GM21390 (cell line): ENCODE results near the gene KCNG4.
A peak's percentile ranks its signal among the peaks of the same experiment; 100 is the strongest.

ENCODE experiments used
- ATAC-seq: cut with Tn5 transposase; IDR thresholded peaks from one replicate; pipeline ENCODE4 v1.9.1; 2021; ENCODE audit not compliant: unreplicated experiment

The KCNG4 gene

DNA sequence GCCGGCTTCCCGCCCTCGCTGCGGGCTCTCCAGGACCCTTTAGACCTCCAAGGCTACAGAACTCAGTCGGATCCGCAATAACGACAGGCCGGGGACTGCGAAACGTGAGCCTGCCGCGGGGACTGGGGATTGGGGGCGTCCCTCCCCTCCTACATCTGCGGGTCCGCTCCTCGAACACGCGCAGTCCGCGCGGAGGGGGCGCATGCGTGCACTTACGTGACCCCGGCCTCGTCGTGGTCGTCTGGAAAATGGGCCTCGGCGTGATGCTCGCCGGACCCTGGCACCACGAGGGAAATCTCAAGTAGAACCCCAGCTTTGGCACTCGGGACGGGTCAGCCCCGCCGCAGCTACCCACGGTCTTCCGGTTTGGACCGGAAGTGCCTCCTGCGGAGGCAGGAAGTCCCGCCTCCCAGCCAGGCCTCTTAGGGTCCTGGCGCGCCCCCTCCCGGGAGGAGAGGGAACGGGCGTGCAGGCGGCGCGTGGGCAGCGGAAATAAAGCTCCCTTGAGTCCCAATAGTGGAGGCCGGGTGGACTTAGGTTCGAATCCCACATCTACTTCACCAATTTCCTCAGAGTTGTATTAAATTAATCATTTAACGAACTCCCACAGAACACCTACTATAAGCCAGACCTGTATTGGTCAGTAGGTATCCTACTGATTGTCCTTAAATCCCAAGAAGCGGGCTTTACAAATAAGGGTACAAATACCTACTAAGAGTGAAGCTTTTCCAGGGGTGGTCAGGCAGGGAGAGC is 53.0 kb downstream of the KCNG4 start, which contains the start of gene TAF1C:
Gene TAF1C, minus strand, starts transcription at position 373 of the 753 bp plus-strand sequence. CDS start 2,069 bp downstream, outside the sequence.
- peak; percentile 96 for ATAC-seq

DNA sequence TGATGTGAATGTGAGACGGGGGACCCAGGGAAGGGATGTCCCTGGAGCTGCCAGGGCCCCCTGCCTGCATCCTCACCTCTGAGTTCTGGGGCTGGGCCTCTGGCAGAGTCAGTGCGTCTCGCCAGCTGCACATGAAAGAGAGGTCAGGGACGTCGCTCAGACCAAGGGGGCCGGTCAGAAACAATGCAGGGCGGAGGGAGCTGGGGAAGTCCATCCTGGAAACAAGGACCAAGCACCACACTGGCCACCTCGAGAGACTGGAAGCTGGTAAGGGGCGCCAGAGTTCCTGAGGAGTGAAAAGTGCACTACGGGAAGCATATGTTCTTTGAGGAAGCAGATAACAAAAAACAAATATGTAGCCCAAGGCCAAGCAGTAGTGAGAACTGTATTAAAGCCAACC is 55.0 kb downstream of the KCNG4 start:
- ATAC-seq = no peak

DNA sequence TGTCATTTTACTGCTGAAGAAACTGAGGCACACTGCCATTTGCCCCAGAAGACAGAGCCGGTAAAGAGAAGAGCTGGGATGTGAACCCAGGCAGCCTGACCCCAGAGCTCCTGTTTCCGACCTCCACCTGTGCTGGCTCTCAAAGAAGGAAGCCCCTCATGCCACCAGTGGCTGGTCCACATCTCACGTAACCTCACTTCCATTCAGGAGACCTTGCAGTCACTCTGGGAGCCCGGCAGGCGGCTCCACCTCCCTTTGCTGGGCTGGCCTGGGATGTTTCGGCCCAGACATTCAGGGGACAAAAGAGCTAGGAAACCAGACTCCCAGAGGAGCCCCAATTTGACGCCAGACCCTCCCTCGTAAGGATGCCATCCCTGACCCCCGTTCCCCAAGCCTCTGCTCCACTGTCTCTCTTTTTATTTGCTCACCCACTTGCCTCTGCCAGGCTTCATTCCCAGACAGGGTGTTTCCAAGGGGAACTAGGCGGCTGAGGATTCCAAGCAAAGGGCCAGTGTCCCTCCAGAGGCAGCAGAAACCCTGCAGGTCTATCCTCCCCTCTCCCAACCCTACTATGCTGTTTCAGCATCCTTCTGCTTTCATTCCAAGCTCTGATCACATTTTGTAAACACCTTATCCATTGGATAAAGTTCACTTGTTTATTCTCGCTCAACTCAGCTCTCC is 55.8 kb downstream of the KCNG4 start:
- ATAC-seq = no peak

DNA sequence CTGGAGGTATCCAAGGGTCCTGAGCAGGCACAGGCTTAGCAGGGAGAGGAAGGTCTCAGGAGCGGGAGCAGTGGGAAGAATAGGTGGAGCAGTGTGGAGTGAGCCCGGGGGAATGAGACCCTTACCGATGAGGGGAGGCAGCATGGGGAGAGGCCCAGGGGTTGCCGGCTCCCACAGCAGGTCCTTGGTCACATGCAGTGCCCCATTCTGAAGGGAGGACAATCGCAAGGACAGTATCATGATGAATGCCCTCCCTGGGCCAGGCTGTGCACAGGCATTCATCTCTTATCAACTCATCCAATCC is 56.3 kb downstream of the KCNG4 start:
- no peak for ATAC-seq

DNA sequence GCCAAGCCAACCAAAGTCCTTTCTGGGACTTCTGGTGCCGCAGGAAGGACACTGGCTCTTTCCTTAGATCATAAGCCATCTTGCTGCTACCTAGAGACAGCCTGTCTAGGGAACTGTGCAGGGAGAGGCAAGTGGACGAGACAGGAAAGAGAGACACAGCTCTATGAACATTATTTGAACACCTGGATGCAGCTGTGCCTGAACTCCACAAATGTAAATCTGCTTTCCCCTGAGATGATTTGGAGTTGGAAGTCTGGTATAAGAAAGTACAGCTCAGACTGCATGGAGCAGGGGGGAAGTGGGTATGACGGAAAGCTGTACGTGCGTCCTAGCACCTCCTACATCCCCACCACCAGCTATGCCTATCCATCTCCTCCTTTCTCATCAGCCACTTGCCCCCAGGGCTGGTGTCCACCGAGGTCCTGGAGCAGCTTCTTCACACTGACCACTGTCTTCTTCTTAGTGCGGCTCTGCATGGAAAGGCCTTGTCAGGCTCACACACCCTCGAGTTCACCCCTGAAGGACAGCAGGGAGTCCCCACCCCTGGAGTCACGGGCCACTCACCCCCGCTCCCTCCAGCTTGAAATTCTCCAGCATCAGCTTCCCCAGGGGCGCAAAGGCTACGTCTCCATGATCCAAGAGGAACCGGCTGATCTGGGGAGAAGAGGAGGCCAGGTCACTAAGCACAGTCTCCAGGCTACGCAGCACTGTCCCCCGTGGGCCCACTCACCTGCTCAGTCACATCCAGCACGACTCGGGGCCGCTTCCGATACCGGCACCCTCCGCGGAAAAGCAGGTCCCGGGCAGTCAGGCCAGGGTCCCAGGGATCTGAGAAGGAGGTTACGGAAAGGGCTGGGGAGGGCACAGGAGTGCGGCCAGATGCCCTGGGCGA is 56.9 kb downstream of the KCNG4 start:
- no peak for ATAC-seq

DNA sequence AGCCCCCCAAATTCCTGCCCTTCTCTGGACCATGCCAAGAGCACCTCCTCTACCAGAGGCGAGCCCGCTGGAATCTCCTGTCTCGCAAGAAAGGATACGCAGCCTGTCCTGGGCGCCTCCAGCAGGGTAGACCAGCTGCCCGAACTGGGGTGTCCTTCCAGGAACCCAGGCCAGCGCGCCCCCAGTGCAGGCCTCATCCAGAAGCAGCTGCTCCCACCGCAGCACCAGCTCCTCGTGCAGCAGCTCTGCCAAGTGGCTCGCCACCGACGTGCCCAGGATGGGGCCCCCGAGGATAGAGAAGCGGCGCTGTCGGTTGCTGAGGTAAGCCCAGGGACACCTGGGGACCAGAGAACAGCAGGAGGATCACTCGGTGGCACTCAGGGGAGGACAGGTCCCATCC is 57.7 kb downstream of the KCNG4 start:
- ATAC-seq = no peak

DNA sequence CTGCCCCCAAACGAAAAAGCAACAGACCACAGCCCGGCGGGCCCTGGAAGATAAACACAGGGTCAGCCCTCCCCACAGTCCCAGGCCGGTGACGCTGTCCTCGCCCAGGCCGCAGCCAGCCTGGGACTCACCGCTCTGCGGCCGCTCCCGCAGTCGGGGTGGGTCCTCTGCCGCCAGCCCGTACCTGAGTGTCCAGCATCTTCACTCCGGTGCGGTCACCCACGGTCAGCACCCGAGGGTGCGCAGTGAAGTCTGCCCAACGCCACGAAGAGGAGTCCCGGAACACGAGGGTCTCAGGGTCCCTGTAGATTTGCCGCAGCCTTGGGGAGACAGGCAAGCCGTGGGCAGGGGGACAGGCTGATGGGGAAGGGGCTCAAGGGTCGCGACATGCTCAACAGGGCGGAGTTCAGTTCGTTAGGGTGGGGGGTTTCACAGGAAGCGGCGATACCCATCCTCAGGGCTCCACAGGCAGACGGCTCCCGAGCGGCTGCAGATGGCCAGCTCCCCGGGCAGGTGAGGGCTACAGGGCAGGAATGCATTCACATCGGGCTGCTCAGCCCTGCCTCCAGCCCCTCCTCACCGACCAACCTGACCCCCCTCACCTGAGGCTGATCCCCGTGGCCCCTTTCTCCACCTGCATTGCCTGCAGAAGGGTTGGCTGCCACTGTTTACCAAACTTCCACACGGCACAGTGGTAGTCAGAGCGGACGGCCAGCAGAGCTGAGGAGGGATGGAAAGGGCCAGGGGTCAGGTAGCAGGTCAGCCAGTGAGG is 58.5 kb downstream of the KCNG4 start:
- no peak for ATAC-seq

DNA sequence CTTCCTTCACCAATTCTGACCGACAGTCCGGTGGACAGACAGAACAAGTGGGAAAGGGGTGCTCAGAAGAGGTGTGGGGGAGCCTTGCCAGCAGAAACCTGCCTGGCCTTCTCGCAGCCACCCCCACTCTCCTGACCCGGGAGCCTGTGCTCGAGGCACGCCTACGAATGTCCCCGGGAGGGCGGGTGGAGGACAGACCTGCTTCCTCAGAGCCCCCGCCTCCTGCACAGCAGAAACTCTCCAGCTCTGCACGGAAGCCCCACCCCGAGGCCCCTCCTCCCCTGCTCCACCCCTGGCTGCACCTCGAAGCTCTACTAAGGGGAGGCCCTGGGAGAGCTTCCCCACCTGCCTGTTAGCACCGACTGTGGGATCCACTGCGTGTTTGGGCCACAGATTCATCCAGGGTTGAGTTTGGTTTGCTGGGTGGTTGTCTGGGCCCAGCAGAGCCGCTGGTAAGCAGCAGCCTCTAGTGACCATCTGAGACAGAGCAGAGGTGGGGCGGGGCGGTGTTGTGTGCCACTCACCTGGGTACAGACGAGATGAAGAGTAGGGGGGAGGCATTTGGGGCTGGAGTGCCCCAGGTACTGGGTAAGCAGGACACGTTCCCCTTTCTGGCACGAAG is 59.2 kb downstream of the KCNG4 start:
- ATAC-seq = no peak

DNA sequence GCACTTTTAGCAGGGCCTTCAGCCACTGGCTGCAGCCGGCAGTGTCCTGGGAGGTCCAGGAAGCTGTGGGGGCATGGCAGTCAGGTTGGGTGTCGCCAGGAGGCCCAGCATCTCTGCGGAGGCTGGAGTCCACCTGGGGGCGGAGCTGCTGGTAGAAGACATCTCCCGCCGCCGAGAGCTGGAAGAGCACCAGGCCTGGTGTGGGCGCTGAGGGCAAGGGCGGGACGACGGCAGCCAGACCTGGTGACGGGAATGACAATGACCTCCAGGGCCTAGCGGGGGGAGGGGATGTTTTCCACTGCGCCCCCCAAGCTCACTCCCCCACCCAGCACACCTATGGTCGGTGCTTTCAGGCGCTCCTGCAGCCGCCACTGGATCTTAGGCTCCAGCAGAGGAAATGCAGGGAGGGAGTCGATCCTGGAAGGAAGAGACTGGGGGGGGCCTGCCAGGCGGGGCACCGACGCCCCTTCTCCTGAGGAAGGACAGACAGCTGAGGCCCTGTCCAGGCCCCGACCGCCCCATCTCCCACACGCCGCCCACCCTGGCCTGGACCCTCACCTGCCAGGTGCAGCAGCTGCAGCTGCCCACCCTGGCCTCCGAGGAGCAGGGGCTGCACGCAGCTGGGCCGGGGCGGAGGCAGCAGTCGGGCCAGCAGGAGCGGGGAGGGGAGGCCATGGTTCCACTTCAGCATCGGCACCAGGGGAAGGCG is 60.0 kb downstream of the KCNG4 start:
- no peak for ATAC-seq

DNA sequence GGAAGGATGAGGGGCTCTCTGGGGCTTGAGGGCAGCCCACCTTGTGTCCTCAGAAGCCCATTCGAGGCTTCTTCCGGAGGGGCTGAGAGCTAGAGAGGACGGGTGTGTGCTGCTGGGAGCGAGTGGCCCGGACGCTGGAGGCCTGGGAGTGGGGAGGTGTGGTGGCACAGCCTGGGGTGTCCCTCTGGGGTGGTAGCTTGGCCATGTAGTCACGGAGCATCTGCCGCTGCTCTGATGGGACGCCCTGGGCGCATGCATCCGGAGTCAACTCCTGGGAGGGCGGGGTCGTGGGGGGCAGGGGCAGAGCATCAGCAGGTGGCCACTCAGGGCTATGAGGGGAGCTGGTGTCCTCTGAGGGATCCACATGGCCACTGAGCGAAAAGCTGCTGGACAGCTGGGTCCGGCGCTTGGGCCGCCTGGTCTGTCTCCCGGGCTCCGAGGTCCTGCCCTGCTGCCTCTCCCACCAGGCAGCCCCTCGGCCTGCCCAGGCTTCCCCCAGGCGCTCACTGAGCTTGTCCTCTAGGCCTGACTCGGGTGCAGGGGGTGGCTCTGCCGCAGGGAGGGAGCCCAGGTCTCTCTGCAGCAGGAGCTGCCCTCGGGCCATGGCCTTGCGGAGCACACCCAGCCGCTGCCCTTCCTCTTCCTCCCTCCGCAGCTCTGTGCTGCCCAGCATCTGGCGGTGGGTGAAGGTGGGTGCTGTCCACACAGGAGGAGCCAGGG is 60.8 kb downstream of the KCNG4 start:
- ATAC-seq = no peak

DNA sequence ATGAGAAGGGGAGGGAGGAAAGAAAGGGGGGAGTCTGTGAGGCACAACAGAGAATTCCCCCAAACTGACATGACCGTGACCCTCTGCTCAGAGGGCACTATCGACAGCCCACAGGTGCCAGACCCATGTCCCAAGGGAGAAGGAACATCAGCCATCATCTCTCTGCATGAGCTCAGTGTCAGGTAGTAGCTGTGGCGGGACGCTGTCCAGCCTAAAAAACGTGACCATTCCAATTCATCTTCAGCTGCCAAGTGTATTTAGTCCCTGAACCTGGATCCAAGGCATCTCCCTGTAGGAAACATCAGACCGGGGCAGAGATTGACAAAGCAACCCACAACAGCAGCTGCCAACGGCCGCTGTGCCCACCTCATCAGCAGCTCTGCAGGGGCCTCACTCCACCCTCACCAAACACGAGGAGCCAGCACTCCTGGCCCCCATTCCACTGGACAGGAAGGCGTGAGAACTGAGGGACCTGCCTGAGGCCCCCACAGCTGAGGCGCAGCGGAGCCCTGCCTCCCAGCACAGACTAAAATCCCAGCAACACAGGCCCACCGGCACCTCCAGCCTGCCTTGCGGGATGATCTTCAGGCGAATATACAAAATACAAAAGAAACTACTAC is 61.6 kb downstream of the KCNG4 start:
- no peak for ATAC-seq

DNA sequence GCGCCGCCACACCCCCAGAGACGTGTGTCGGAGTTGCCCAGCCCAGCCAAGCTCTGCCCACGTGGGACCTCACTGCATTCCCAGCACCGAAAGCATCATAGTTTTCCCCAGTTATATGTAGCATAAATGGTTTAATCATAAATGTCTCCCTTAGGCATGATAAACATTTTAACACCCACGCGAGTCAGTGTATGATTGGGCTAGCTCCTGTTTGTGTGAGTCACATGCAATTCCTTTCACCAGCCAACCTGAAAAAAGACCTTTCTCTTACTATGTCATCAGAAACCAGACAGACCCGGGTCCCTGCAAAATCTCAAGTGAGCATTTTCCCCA is 62.1 kb downstream of the KCNG4 start:
- no peak for ATAC-seq

DNA sequence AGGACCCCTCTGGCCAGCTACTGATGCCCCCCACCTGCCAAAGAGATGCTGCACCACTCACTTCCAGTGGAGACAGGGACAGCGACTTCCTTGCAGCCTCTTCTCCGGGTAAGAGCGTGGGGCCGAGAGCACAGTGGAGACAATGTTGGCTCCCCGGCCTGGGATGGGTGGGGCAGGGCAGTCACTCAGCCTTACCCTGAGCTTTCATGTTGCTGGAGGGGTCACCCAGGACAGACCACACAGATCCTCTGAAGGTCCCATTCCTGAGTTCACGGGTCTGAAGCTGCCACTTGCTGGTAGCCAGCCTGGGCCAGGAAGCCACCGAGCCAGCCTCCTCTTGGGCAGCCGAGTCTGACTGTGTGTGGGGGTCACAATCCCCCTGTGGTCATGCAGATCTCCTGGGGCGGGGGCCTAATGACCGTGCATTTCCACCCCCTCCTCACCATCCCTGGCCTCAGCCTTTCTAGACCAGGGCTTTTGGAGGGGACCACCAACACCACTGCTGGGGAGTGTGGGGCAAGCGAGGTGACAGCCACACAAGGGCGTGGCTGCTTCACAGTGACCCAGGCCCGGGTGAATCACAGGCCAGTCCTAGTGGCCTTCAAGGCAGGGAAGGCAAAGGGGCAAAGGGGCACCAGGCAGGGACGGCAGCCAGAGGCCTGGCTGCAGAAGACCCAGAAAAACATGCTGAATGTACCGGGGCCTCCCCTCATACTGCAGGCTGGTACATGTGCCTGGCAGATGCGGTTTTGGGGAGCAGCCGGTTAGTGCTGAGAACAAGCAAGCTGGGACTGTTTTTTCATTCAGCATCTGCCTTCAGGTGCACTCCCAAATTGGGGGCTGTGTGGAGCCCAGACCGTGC is 63.4 kb downstream of the KCNG4 start:
- ATAC-seq = no peak

DNA sequence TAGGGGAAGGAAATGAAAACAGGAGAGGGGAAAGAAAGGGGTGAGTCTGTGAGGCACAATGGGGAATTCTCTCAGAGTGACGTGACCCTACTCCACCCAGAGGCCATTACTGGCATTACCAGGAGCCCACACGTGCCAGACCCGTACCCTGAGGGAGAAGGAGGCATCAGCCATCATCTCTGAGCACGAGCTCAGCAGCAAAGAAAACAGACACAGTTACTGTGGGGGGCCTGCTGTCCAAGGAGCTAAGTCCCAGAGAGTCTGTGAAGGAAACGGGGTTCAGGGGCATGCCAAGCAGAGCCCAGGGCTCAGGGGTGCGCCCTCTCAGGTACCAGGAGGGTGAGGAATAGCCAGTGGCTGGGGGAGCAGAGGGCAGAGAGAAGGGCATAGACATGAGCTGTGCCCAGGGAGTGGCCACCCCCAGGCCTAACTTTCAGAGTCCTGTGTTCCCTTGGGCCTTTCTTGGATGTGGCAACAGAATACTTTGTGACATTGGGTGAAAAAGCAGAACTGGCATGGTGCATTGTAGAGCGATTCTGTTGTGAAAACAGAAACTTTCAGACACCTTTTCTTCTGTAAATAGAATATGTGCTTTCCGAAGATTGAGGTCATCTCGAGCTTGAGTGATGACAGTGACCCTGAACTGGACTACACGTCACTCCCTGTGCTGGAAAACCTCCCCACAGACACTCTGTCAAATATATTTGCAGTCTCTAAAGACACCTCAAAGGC is 64.3 kb downstream of the KCNG4 start:
- peak; percentile 80 for ATAC-seq

DNA sequence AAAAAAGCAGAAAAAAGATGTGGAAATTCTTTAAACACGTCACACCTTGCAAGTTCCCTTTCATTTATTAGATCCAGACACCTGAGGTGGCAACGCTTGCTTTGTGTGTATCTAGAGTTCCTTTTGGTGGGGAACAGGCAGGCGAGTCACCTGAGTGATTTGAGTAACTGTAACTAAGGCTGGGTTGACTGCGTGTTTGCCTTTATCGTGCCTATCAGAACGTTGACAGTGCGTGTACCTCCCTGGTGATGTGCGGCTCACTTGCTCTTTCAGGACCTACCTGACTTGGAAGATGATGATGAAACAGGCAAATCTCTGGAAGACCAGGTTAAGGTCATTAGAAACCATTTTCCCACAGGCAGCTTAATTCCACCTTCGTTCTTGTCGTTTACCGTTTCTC is 65.4 kb downstream of the KCNG4 start:
- ATAC-seq = no peak

DNA sequence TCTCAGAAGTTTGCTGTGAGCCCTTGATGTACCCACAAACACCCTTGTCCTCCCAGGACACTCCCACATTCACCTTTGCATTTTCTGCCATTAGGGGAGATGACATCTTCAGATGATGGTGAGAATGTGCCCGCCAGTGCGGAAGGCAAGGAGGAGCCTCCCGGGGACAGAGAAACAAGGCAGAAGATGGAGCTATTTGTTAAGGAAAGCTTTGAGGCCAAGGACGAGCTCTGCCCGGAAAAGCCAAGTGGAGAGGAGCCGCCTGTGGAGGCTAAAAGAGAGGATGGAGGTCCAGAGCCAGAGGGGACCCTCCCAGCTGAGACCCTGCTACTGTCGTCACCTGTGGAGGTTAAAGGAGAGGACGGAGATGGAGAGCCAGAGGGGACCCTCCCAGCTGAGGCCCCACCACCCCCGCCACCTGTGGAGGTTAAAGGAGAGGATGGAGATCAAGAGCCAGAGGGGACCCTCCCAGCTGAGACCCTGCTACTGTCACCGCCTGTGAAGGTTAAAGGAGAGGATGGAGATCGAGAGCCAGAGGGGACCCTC is 70.0 kb downstream of the KCNG4 start:
- no peak for ATAC-seq
